IPS-15b (cell line): ENCODE measurements around the gene ACP4.
"Not testable (repeated sequence)": the region's sequence is repeated elsewhere in the genome, so short reads cannot be mapped to it uniquely, and the experiment has no call there.

Experiments
- H3K27me3 ChIP-seq: one replicate; pipeline ENCODE4 v1.6.1; 2013; ENCODE audit warnings: low read length; ENCODE audit not compliant: control insufficient read depth, insufficient read depth
- H3K36me3 ChIP-seq: one replicate; pipeline ENCODE4 v1.6.1; 2013; ENCODE audit warnings: low read length; ENCODE audit not compliant: control insufficient read depth, insufficient read depth
- H3K4me1 ChIP-seq: one replicate; pipeline ENCODE4 v1.6.1; 2013; ENCODE audit warnings: mild to moderate bottlenecking, low read length; ENCODE audit not compliant: control insufficient read depth, insufficient read depth
- H3K4me3 ChIP-seq: one replicate; pipeline ENCODE4 v1.5.1; 2013; ENCODE audit warnings: low read depth, low read length
- H3K9ac ChIP-seq: one replicate; pipeline ENCODE4 v1.6.1; 2013; ENCODE audit warnings: low read depth, mild to moderate bottlenecking, low read length
- H3K9me3 ChIP-seq: one replicate; pipeline ENCODE4 v1.6.1; 2013; ENCODE audit warnings: mild to moderate bottlenecking, low read length; ENCODE audit not compliant: control insufficient read depth, insufficient read depth

ACP4 gene, protein sequence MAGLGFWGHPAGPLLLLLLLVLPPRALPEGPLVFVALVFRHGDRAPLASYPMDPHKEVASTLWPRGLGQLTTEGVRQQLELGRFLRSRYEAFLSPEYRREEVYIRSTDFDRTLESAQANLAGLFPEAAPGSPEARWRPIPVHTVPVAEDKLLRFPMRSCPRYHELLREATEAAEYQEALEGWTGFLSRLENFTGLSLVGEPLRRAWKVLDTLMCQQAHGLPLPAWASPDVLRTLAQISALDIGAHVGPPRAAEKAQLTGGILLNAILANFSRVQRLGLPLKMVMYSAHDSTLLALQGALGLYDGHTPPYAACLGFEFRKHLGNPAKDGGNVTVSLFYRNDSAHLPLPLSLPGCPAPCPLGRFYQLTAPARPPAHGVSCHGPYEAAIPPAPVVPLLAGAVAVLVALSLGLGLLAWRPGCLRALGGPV

DNA sequence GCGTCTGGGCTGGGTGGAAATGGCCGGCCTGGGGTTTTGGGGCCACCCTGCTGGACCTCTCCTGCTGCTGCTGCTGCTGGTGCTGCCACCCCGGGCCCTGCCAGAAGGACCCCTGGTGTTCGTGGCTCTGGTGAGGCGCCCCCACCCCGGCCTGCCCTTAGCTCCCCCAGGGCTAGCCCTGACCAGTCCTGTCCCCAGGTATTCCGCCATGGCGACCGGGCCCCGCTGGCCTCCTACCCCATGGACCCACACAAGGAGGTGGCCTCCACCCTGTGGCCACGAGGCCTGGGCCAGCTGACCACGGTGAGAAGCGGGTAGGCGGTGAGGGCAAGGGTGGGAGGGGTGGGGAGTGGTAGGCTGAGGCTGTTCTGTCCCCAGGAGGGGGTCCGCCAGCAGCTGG lies at the start of gene ACP4:
Gene ACP4 (plus strand): TSS at position 20 of the 400 bp plus-strand sequence. CDS start 0 bp downstream, at position 20.
- H3K9me3 ChIP-seq: no peaks in the 10 kb centered on the region
- no peak within 1 kb of the TSS for H3K4me3 ChIP-seq
- H3K4me1 ChIP-seq: no peaks in the 10 kb centered on the region
- H3K36me3 ChIP-seq: no peaks in the 10 kb centered on the region
- H3K9ac ChIP-seq: no peak within 1 kb of the TSS
- no peaks in the 10 kb centered on the region for H3K27me3 ChIP-seq

DNA sequence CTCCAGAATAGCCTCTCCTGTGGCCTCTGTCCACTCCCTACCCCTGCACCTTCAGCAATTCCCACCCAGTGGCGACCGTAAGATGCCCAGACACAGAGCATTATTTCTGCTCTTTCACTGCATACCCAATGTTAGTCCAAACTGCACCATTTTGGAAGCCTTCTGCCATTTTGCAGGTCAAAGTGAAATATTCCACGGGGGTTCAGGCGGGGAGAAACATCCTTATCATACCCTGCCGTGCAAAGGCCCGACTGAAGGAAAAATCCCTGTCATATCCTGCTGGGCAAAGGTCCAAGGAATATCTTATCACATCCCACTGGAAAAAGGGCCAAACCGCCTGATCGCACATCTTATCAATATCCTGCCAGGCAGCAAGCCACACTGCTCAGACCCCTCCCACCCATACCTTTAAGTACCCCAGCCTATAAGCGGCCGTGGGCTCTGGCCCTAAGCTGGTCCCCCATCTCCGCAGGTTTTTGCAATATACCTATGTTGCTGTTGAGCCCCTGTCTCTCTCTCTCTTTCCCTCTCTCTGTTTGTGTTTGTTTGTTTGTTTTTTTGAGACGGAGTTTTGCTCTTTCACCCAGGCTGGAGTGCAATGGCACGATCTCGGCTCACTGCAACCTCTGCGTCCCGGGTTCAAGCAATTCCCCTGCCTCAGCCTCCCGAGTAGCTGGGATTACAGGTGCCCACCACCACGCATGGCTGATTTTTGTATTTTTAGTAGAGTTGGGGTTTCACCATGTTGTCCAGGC lies 48.9 kb upstream of the ACP4 start:
- Histone ChIP-seq H3K9me3 (no peaks in the 10 kb centered on the region), H3K27me3 (peaks cover 6% of the 10 kb centered on the region), H3K4me1 (no peaks in the 10 kb centered on the region), H3K36me3 (no peaks in the 10 kb centered on the region), H3K9ac (no peak overlapping the region), H3K4me3 (no peak overlapping the region)

DNA sequence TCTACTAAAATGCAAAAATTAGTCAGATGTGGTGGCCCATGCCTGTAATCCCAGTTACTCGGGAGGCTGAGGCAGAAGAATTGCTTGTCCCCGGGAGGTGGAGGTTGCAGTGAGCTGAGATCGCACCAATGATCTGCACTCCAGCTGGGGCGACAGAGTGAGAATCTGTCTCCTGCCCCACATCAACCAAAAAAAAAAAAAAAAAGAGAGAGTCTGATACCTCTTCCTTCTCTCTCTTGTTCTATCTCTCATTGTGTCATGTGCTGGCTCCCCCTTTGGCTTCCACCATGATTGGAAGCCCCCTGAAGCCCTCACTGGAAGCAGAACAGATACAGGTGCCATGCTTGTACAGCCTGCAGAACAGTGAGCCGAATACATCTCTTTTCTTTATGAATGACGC lies 46.7 kb upstream of the ACP4 start:
- no peak overlapping the region for H3K9ac ChIP-seq
- H3K4me1 ChIP-seq: no peaks in the 10 kb centered on the region
- H3K36me3 ChIP-seq: no peaks in the 10 kb centered on the region
- no peaks in the 10 kb centered on the region for H3K9me3 ChIP-seq
- peaks cover 6% of the 10 kb centered on the region for H3K27me3 ChIP-seq
- no peak overlapping the region for H3K4me3 ChIP-seq

DNA sequence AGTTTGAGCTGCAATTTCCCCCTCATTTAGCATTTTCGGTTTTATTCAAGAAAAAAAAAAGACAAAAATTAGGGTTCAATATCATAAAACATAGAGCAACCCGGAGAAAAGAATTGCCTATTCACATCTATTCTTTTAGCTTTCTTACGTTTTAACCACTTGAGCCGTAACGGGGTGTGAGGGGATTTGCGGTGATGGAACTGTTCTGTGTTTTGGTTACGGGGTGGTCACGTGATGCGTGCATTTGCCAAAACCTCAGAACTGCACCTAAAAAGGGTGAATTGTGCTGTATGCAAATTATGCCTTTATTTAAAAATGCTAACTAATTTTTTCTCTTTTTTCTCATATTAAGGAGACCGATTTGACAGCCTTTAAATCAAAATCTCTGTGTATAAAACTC lies 45.0 kb upstream of the ACP4 start:
- no peaks in the 10 kb centered on the region for H3K4me1 ChIP-seq
- H3K27me3 ChIP-seq: no peaks in the 10 kb centered on the region
- H3K9ac ChIP-seq: no peak overlapping the region
- no peaks in the 10 kb centered on the region for H3K36me3 ChIP-seq
- H3K9me3 ChIP-seq: no peaks in the 10 kb centered on the region
- H3K4me3 ChIP-seq: no peak overlapping the region

DNA sequence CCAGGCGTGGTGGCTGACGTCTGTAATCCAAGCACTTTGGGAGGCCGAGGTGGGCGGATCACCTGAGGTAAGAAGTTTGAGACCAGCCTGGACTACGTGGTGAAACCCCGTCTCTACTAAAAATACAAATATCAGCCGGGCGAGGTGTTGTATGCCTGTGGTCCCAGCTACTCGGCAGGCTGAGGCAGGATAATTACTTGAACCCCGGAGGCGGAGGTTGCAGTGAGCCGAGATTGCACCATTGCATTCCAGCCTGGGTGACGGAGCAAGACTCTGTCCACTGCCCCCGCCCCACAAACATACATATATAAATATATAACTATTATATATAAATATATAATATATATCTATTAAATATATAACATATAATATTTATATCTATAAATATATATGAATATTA lies 43.1 kb upstream of the ACP4 start:
- H3K4me3 ChIP-seq: not testable (repeated sequence)

DNA sequence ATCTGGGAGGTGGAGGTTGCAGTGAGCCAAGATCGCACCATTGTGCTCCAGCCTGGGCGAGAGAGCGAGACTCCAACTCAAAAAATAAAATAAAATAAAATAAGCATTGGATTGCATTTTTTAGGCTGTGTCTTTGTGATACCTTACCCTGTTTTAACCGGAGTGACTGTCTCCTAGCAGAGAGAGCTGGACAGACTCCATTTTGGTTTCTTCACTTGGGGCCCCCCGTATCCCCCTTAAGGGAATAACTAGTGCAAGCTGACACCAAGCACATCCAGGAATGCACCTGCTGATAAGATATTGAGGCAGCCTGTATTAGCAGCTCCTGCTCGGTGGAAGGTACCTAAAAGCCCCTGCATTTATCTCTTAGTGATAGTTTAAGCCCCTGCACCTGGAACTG lies 40.7 kb upstream of the ACP4 start:
- Histone ChIP-seq H3K4me1 (no peaks in the 10 kb centered on the region), H3K27me3 (no peaks in the 10 kb centered on the region), H3K4me3 (no peak overlapping the region), H3K9me3 (no peaks in the 10 kb centered on the region), H3K36me3 (no peaks in the 10 kb centered on the region), H3K9ac (no peak overlapping the region)

More for the DNA sequence above, 43.1 kb upstream of the ACP4 start:
- H3K36me3 ChIP-seq, H3K9me3 ChIP-seq, H3K4me1 ChIP-seq, H3K27me3 ChIP-seq, H3K9ac ChIP-seq: not testable (repeated sequence)

DNA sequence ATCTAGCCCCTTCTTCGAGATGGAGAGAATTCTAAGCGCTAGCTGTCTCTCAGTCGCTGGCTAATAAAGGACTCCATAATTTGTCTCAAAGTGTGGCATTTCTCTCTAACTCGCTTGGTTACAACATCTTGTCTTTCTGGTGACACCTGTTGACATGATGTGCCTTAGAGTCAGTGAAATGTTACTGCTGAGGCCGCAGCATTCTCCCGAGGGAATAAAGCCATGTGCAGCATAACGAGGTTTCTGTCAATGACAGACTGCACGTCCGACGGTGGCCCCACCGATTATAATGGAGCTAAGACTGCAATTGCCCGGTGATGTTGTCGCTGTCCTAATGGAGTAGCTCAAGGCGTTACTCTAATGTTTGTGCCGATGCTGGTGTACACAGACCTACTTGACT lies 40.2 kb upstream of the ACP4 start:
- H3K9me3 ChIP-seq: no peaks in the 10 kb centered on the region
- no peaks in the 10 kb centered on the region for H3K27me3 ChIP-seq
- no peaks in the 10 kb centered on the region for H3K4me1 ChIP-seq
- H3K4me3 ChIP-seq: no peak overlapping the region
- H3K36me3 ChIP-seq: no peaks in the 10 kb centered on the region
- no peak overlapping the region for H3K9ac ChIP-seq

DNA sequence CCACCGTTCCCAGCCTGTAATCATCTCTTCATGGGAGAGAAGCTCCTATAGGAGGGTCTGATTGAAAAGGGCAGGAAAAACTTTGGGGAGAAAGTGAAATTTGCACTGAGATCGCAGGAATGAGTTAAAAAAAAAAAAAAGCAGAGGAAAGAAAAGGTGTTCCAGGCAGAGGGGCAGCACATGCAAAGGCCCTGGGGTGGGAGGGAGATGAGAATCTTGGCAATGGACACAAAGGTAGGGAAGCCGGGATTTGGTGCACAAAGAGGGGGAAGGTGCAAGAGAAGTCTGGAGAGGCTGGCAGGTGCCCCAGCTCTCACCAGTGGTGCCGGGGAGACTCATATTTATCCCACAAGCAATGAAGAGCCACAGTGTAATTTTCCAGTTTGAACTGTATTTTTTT lies 36.3 kb upstream of the ACP4 start:
- H3K27me3 ChIP-seq: no peaks in the 10 kb centered on the region
- H3K4me1 ChIP-seq: no peaks in the 10 kb centered on the region
- H3K9me3 ChIP-seq: no peaks in the 10 kb centered on the region
- no peak overlapping the region for H3K9ac ChIP-seq
- H3K4me3 ChIP-seq: no peak overlapping the region
- no peaks in the 10 kb centered on the region for H3K36me3 ChIP-seq

DNA sequence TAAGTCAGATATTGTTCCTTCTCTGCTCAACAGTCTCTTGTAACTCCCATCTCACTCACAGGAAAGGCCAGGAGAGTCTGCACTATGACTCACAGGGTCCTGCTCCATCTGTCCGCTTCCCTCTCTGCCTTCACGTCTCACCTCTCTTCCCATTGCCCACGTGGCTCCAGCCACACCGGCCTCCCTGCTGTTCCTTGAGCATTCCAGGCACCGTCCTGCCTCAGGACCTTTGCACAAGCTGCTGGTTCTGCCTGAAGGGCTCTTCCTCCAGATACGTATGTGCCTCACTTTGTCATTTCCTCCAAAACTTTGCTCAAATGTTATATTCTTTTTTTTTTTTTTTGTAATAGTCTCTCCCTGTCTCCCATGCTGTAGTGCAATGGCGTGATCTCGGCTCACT lies 34.0 kb upstream of the ACP4 start:
- not testable (repeated sequence) for H3K4me1 ChIP-seq, H3K4me3 ChIP-seq, H3K9me3 ChIP-seq, H3K36me3 ChIP-seq, H3K27me3 ChIP-seq, H3K9ac ChIP-seq

DNA sequence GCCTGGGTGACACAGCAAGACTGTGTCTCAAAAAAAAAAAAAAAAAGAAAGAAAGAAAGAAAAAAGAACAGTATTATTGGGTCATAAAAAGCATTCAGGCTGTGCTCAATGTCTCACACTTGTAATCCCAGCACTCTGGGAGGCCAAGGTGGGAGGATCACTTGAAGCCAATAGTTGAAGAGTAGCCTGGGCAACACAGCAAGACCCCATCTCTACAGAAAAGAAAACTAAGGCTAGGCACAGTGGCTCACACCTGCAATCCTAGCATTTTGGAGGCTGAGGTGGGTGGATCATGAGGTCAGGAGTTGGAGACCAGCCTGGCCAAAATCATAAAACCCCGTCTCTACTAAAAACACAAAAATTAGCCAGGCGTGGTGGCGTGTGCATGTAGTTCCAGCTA lies 32.6 kb upstream of the ACP4 start:
- H3K36me3 ChIP-seq, H3K4me3 ChIP-seq, H3K4me1 ChIP-seq, H3K9ac ChIP-seq, H3K27me3 ChIP-seq, H3K9me3 ChIP-seq: not testable (repeated sequence)

DNA sequence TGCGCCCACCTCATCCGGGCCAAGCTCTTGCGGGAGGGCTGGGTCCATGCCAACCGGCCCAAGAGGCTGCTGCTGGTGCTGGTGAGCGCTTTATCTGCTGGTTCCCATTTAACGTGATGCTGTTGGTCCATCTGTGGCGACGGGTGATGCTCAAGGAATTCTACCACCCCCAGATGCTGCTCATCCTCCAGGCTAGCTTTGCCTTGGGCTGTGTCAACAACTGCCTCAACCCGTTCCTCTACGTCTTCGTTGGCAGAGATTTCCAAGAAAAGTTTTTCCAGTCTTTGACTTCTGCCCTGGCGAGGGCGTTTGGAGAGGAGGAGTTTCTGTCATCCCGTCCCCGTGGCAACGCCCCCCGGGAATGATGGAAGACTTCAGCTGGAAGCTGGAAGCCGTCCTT lies 31.1 kb upstream of the ACP4 start:
- H3K27me3 ChIP-seq, H3K4me3 ChIP-seq, H3K4me1 ChIP-seq, H3K9ac ChIP-seq, H3K36me3 ChIP-seq, H3K9me3 ChIP-seq: not testable (repeated sequence)

DNA sequence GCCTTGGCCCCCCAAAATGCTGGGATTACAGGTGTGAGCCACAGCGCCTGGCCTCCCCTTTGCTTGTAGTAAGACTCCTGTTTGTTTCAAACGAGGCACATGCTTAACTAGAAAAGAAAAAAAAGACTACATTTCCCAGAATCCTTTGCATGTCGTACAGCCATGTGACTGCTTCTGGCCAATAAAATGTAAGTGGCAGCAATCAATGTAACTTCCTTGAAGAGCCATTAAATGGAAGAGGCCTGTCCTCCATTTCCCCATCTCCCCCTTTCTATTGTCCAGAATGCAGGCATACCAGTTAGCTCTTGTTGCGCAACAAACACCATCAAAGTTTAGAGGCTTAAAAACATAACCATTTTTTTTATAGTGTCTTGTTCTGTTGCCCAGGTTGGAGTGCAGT lies 30.3 kb upstream of the ACP4 start:
- no peaks in the 10 kb centered on the region for H3K27me3 ChIP-seq
- no peaks in the 10 kb centered on the region for H3K9me3 ChIP-seq
- no peaks in the 10 kb centered on the region for H3K4me1 ChIP-seq
- no peak overlapping the region for H3K4me3 ChIP-seq
- no peak overlapping the region for H3K9ac ChIP-seq
- no peaks in the 10 kb centered on the region for H3K36me3 ChIP-seq
